Measurements from ENCODE around the gene AMBRA1.

GRCh38 chr11:46588131-46588530 is 5.7 kb downstream of the AMBRA1 start:
- no peak for TF ChIP-seq CTCF (conservative IDR thresholded peaks at IDR 0.05 in 1 of 2, IDR thresholded peaks at IDR 0.05 in 1 of 2; ENCODE audit: extremely low read depth in 1 of 2, insufficient read depth in 1 of 2, low read depth in 1 of 2, low read length in 2 of 2)
- no peak for TF ChIP-seq EZH2 (IDR thresholded peaks at IDR 0.05; ENCODE audit: borderline replicate concordance, low read length)
